OCI-LY3 (cell line): ENCODE measurements around the gene RAN.
"Not testable (repeated sequence)": the region's sequence is repeated elsewhere in the genome, so short reads cannot be mapped to it uniquely, and the experiment has no call there.

Experiments
- EZH2phosphoT487 ChIP-seq: fragments of 200-600 bp; shearing (Covaris generic); IDR thresholded peaks from 2 replicates; pipeline ENCODE4 v1.6.1; 2018; ENCODE audit warnings: antibody characterized with exemption, mixed run types, low read depth
- TF ChIP-seq, protein P1 (sequence below): fragments of 200-600, 300-600 bp; sonication (generic); IDR thresholded peaks from 2 replicates; pipeline ENCODE4 v1.5.1; 2014; ENCODE audit warnings: antibody characterized with exemption, low read length, low read depth

DNA sequence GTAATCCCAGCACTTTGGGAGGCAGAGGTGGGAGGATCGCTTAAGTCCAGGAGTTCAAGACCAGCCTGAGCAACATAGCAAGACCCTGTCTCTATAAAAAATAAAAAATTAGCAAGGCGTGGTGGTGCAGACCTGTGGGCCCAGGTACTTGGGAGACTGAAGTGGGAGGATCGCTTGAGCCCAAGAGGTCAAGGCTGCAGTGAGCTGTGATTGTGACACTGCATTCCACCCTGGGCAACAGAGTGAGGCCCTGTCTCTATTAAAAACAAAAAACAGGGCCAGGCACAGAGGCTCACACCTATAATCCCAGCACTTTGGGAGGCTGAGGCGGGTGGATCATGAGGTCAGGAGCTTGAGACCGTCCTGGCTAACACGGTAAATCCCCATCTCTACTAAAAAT, 23.8 kb upstream of the RAN start:
- TF ChIP-seq, protein P1, sequence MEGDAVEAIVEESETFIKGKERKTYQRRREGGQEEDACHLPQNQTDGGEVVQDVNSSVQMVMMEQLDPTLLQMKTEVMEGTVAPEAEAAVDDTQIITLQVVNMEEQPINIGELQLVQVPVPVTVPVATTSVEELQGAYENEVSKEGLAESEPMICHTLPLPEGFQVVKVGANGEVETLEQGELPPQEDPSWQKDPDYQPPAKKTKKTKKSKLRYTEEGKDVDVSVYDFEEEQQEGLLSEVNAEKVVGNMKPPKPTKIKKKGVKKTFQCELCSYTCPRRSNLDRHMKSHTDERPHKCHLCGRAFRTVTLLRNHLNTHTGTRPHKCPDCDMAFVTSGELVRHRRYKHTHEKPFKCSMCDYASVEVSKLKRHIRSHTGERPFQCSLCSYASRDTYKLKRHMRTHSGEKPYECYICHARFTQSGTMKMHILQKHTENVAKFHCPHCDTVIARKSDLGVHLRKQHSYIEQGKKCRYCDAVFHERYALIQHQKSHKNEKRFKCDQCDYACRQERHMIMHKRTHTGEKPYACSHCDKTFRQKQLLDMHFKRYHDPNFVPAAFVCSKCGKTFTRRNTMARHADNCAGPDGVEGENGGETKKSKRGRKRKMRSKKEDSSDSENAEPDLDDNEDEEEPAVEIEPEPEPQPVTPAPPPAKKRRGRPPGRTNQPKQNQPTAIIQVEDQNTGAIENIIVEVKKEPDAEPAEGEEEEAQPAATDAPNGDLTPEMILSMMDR: not testable (repeated sequence)
- TF ChIP-seq EZH2phosphoT487: not testable (repeated sequence)
